ENCODE results near the gene AFTPH.

The AFTPH gene

GRCh38 chr2:64491426-64491825, 32.7 kb upstream of the AFTPH start:
- Histone ChIP-seq H3K27me3 (no peaks in the 10 kb centered on the region), H3K4me3 (no peak overlapping the region), H3K36me3 (no peaks in the 10 kb centered on the region), H3K27ac (peak overlapping the region; percentile 34 to 63), H3K9me3 (no peaks in the 10 kb centered on the region), H3K4me1 (peaks cover 0 to 26% (median 14%) of the 10 kb centered on the region in 4 donors)
- no peak for DNase-seq
- intact Hi-C loops (cut with DNase I; ENCODE audit: low total_unique reads) = no loop called here
- no peak for TF ChIP-seq CTCF (IDR thresholded peaks at IDR 0.05)

- Histone ChIP-seq H3K4me1 (peaks cover 0 to 26% (median 14%) of the 10 kb centered on the region in 4 donors), H3K9me3 (no peaks in the 10 kb centered on the region), H3K27me3 (peaks cover 0 to 1% of the 10 kb centered on the region in 2 donors), H3K4me3 (no peak overlapping the region), H3K27ac (peak overlapping the region; percentile 34 to 63), H3K36me3 (no peaks in the 10 kb centered on the region)
- intact Hi-C loops (cut with DNase I; ENCODE audit: low total_unique reads) = no loop called here
- TF ChIP-seq CTCF (IDR thresholded peaks at IDR 0.05) = no peak
- DNase-seq = no peak
Observed at GRCh38 chr2:64492272-64492671, 31.9 kb upstream of the AFTPH start.

- intact Hi-C loops (cut with DNase I; ENCODE audit: low total_unique reads) = no loop called here
- TF ChIP-seq CTCF (IDR thresholded peaks at IDR 0.05) = no peak
- peaks cover 0 to 2% of the 10 kb centered on the region in 2 donors for H3K27me3 ChIP-seq
- H3K4me3 ChIP-seq = no peak overlapping the region
- no peaks in the 10 kb centered on the region for H3K36me3 ChIP-seq
- peak overlapping the region; percentile 34 to 63 for H3K27ac ChIP-seq
- DNase-seq = no peak
- no peaks in the 10 kb centered on the region for H3K9me3 ChIP-seq
- peaks cover 0 to 26% (median 14%) of the 10 kb centered on the region in 4 donors for H3K4me1 ChIP-seq
Observed at GRCh38 chr2:64492821-64493220, 31.3 kb upstream of the AFTPH start.

GRCh38 chr2:64493788-64494187, 30.3 kb upstream of the AFTPH start:
- no peak overlapping the region for H3K4me3 ChIP-seq
- no peaks in the 10 kb centered on the region for H3K9me3 ChIP-seq
- intact Hi-C loops (cut with DNase I; ENCODE audit: low total_unique reads) = no loop called here

GRCh38 chr2:64498438-64498837, 25.7 kb upstream of the AFTPH start:
- Histone ChIP-seq H3K4me3 (no peak overlapping the region), H3K9me3 (no peaks in the 10 kb centered on the region), H3K36me3 (no peaks in the 10 kb centered on the region), H3K27me3 (peaks cover 0 to 2% of the 10 kb centered on the region in 2 donors), H3K4me1 (no peaks in the 10 kb centered on the region), H3K27ac (no peak overlapping the region)
- TF ChIP-seq CTCF (IDR thresholded peaks at IDR 0.05) = no peak
- no peak for DNase-seq
- intact Hi-C loops (cut with DNase I; ENCODE audit: low total_unique reads) = no loop called here

More at GRCh38 chr2:64493788-64494187, 30.3 kb upstream of the AFTPH start:
- no peak for DNase-seq
- H3K27ac ChIP-seq = no peak overlapping the region
- TF ChIP-seq CTCF (IDR thresholded peaks at IDR 0.05) = no peak
- peaks cover 0 to 23% (median 12%) of the 10 kb centered on the region in 4 donors for H3K4me1 ChIP-seq
- peaks cover 0 to 2% of the 10 kb centered on the region in 2 donors for H3K27me3 ChIP-seq
- no peaks in the 10 kb centered on the region for H3K36me3 ChIP-seq

- peaks cover 0 to 2% of the 10 kb centered on the region in 2 donors for H3K27me3 ChIP-seq
- no peaks in the 10 kb centered on the region for H3K36me3 ChIP-seq
- H3K27ac ChIP-seq = no peak overlapping the region
- H3K9me3 ChIP-seq = no peaks in the 10 kb centered on the region
- no peaks in the 10 kb centered on the region for H3K4me1 ChIP-seq
- no peak overlapping the region for H3K4me3 ChIP-seq
- intact Hi-C loops (cut with DNase I; ENCODE audit: low total_unique reads) = no loop called here
- DNase-seq = no peak
- TF ChIP-seq CTCF (IDR thresholded peaks at IDR 0.05) = no peak
Observed at GRCh38 chr2:64500549-64500948, 23.6 kb upstream of the AFTPH start.

Data from tibial artery (tissue), 4 donors.